ENCODE results near the gene ATP6V1F.

Gene ATP6V1F

DNA sequence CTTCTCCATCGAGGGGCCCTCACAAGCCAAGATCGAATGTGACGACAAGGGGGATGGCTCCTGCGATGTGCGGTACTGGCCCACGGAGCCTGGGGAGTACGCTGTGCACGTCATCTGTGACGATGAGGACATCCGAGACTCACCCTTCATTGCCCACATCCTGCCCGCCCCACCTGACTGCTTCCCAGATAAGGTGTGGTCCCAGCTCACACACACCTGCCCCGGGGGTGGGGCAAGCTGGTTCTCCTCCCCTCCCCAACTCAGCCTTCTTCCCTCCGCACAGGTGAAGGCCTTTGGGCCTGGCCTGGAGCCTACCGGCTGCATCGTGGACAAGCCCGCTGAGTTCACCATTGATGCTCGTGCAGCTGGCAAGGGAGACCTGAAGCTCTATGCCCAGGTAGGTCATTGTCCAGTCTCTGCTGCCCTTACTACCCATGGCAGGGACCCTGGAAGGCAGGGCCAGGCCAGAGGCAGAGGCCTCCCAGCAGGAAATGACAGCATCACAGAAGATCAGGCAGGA lies 21.4 kb upstream of the ATP6V1F start:
- ATAC-seq, result no peak
- DNase-seq, result no peak
- Mint-ChIP-seq H3K9me3 (no peaks in the 10 kb centered on the region), H3K4me1 (peaks cover 4% of the 10 kb centered on the region), H3K27me3 (no peaks in the 10 kb centered on the region), H3K27ac (no peak overlapping the region), H3K36me3 (ENCODE audit: low read depth) (no peaks in the 10 kb centered on the region), H3K4me3 (no peak overlapping the region)

DNA sequence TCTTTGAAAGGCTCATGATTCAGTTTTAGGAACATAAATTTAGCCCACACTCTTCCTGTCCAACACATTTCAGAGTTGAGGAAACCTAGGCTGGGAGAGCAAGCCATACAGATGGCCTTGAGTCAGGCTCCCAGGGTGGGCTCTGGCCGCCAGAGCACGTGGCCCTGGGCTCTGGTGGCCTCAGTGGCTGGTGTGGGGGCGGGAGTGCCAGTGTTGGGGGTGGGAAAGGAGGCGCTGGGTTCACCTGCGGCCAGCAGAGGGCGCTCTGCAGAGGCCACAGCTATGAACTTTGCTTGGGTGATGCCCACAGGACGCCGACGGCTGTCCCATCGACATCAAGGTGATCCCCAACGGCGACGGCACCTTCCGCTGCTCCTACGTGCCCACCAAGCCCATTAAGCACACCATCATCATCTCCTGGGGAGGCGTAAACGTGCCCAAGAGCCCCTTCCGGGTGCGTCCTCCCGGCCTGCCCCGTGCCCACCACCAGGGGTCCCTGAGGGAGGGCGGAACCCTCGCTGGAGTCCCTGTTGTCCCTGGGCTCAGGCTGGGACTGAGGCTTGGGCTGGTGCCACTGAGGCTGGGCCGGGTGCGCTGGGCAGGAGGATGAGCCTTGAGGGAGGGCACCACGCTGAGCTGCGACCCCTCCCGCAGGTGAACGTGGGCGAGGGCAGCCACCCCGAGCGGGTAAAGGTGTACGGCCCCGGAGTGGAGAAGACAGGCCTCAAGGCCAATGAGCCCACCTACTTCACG lies 20.6 kb upstream of the ATP6V1F start:
- no peak overlapping the region for H3K4me3 Mint-ChIP-seq
- ATAC-seq (peak; percentile 44), DNase-seq (peak; percentile 64)
- no peaks in the 10 kb centered on the region for H3K9me3 Mint-ChIP-seq
- no peaks in the 10 kb centered on the region for H3K27me3 Mint-ChIP-seq
- H3K4me1 Mint-ChIP-seq, result peaks cover 4% of the 10 kb centered on the region
- H3K27ac Mint-ChIP-seq, result no peak overlapping the region
- no peaks in the 10 kb centered on the region for H3K36me3 Mint-ChIP-seq (ENCODE audit: low read depth)

DNA sequence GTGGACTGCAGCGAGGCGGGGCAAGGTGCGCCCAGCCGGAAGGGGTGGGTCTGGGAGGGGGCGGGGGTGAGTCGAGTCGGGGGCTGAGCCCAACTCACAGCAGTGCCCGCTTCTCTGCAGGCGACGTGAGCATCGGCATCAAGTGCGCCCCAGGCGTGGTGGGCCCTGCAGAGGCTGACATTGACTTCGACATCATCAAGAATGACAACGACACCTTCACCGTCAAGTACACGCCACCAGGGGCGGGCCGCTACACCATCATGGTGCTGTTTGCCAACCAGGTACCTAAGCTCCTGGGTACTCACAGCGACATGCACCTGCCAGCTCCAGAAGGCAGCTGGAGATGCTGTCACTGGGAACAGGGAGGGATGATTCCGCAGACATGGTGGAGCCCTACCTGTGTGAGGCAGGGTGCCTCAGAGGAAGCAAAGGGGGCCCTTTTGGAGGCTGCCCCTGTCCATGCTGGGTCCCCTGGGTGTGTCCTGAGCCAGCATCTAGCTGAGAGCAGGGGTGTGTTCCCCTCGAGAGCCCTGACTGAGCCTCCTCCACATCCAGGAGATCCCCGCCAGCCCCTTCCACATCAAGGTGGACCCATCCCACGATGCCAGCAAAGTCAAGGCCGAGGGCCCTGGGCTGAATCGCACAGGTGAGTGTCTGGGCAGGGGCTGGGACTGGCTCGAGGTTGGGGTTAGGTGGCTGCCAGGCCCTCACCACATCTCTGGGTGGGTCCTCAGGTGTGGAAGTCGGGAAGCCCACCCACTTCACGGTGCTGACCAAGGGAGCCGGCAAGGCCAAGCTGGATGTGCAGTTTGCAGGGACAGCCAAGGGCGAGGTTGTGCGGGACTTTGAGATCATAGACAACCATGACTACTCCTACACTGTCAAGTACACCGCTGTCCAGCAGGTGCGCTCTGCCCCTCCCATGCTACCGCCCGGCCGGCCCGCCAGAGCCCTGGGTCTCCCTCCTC lies 19.7 kb upstream of the ATP6V1F start:
- no peak for ATAC-seq
- no peaks in the 10 kb centered on the region for H3K27me3 Mint-ChIP-seq
- H3K9me3 Mint-ChIP-seq, result no peaks in the 10 kb centered on the region
- no peak for DNase-seq
- no peak overlapping the region for H3K27ac Mint-ChIP-seq
- H3K4me3 Mint-ChIP-seq, result no peak overlapping the region
- peaks cover 4% of the 10 kb centered on the region for H3K4me1 Mint-ChIP-seq
- H3K36me3 Mint-ChIP-seq (ENCODE audit: low read depth), result no peaks in the 10 kb centered on the region

DNA sequence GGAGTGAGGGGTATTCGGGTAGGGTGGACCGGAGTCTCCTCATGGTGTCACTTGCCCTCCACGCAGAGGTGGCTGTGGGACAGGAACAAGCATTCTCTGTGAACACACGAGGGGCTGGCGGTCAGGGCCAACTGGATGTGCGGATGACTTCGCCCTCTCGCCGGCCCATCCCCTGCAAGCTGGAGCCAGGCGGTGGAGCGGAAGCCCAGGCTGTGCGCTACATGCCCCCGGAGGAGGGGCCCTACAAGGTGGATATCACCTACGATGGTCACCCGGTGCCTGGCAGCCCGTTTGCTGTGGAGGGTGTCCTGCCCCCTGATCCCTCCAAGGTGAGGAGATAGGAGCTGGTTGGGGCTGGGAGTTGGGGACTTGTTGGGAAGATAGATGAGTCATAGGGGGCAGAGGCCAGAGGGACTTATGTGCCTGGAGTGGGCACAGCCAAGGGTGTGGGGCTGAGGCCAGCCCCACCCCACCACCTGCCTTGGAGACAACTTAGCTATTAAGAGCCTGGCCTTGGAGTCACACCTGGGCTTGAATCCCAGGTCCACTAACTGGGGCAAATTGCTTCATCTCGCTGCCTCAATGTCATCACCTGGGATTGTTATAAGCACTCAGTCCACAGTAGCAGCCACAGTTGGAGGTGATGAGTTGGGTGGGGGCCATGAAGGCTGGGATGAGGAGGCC lies 18.6 kb upstream of the ATP6V1F start:
- peaks cover 4% of the 10 kb centered on the region for H3K4me1 Mint-ChIP-seq
- no peak for DNase-seq
- H3K9me3 Mint-ChIP-seq, result no peaks in the 10 kb centered on the region
- no peak for ATAC-seq
- H3K27ac Mint-ChIP-seq, result no peak overlapping the region
- no peaks in the 10 kb centered on the region for H3K27me3 Mint-ChIP-seq
- no peaks in the 10 kb centered on the region for H3K36me3 Mint-ChIP-seq (ENCODE audit: low read depth)
- H3K4me3 Mint-ChIP-seq, result no peak overlapping the region

DNA sequence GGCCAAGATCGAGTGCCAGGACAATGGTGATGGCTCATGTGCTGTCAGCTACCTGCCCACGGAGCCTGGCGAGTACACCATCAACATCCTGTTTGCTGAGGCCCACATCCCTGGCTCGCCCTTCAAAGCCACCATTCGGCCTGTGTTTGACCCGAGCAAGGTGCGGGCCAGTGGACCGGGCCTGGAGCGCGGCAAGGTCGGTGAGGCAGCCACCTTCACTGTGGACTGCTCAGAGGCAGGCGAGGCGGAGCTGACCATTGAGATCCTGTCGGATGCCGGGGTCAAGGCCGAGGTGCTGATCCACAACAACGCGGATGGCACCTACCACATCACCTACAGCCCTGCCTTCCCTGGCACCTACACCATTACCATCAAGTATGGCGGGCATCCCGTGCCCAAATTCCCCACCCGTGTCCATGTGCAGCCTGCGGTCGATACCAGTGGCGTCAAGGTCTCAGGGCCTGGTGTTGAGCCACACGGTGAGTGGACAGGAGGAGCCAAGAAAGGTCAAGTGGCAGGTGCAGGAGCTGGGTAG lies 17.8 kb upstream of the ATP6V1F start:
- Mint-ChIP-seq H3K27me3 (no peaks in the 10 kb centered on the region), H3K27ac (no peak overlapping the region), H3K4me1 (peaks cover 4% of the 10 kb centered on the region), H3K9me3 (no peaks in the 10 kb centered on the region), H3K36me3 (ENCODE audit: low read depth) (no peaks in the 10 kb centered on the region), H3K4me3 (no peak overlapping the region)
- ATAC-seq (no peak), DNase-seq (no peak)

DNA sequence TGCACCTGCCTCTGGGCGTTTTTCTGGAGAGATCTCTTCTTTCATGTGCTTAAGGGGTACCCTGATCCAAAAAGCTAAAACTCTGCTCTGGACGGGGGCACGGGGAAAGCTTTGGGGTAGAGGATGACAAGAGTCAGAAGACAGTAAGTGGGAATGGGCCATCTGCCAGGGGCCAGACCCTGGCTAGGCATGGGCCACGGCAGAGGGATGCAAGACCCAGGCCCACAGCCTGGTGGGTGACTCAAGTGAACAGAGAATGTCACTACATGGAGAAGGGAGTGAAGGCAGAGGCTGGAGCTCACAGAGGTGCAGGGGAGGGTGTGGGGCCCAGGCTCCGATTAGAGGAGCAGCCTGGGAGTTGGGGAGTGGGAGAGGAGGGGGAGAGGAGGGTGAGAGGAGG lies 17.2 kb upstream of the ATP6V1F start:
- Mint-ChIP-seq H3K36me3 (ENCODE audit: low read depth) (no peaks in the 10 kb centered on the region), H3K9me3 (no peaks in the 10 kb centered on the region), H3K27ac (no peak overlapping the region), H3K4me1 (peaks cover 4% of the 10 kb centered on the region), H3K4me3 (no peak overlapping the region), H3K27me3 (no peaks in the 10 kb centered on the region)
- ATAC-seq (no peak), DNase-seq (no peak)

DNA sequence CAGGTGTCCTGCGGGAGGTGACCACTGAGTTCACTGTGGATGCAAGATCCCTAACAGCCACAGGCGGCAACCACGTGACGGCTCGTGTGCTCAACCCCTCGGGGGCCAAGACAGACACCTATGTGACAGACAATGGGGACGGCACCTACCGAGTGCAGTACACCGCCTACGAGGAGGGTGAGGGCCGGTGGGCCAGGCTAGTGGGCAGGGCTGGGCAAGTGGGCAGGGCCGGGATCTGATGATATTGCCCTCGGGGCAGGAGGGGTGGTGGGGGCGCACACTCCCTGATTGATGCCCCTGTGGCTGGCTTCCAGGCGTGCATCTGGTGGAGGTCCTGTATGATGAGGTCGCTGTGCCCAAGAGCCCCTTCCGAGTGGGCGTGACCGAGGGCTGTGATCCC lies 16.7 kb upstream of the ATP6V1F start:
- Mint-ChIP-seq H3K4me3 (no peak overlapping the region), H3K27ac (no peak overlapping the region), H3K9me3 (no peaks in the 10 kb centered on the region), H3K27me3 (no peaks in the 10 kb centered on the region), H3K4me1 (peaks cover 4% of the 10 kb centered on the region), H3K36me3 (ENCODE audit: low read depth) (no peaks in the 10 kb centered on the region)
- ATAC-seq (no peak), DNase-seq (no peak)

DNA sequence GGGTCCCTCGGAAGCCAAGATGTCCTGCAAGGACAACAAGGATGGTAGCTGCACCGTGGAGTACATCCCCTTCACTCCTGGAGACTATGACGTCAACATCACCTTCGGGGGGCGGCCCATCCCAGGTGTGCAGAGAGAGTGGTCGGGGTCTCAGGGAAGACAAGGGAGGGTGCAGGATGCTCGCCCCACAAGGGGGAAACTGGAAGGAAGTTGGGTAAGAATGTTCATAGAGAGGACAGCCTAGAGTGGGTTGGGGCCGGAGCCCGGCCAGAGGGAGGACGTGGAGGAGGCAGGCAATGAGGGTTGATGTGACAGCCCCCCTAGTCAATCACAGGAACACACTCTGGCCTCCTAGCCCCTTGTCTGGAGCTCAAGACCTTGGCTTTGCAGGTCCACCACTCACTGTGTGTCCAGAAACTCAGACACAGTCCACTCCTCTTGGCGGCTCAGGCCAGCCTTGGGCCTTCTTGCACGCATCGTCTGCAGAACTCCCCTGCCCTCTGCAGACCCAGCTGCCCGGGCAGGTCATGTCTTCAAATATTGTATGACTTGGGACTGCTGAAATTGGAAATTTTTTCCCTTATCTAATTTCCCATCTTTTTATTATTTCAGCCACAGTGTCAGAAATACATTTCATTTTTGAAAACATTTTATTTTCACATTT lies 15.7 kb upstream of the ATP6V1F start:
- Mint-ChIP-seq H3K4me3 (no peak overlapping the region), H3K4me1 (peaks cover 1% of the 10 kb centered on the region), H3K36me3 (ENCODE audit: low read depth) (no peaks in the 10 kb centered on the region), H3K9me3 (no peaks in the 10 kb centered on the region), H3K27me3 (no peaks in the 10 kb centered on the region), H3K27ac (no peak overlapping the region)
- ATAC-seq (no peak), DNase-seq (no peak)

DNA sequence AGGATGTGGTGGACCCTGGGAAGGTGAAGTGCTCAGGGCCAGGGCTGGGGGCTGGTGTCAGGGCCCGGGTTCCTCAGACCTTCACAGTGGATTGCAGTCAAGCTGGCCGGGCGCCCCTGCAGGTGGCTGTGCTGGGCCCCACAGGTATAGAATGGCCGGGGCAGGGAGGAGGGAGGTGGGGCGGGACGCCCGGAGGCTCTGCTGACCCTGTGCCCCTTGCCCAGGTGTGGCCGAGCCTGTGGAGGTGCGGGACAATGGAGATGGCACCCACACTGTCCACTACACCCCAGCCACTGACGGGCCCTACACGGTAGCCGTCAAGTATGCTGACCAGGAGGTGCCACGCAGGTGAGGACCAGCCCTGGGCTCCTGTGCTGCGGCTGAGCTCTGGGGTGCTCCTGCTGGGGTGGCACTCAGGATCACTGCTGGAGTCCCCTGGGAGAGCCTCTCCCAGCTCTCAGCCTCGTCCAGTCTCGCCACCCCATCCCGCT lies 14.9 kb upstream of the ATP6V1F start:
- DNase-seq, result no peak
- no peak overlapping the region for H3K4me3 Mint-ChIP-seq
- no peaks in the 10 kb centered on the region for H3K4me1 Mint-ChIP-seq

DNA sequence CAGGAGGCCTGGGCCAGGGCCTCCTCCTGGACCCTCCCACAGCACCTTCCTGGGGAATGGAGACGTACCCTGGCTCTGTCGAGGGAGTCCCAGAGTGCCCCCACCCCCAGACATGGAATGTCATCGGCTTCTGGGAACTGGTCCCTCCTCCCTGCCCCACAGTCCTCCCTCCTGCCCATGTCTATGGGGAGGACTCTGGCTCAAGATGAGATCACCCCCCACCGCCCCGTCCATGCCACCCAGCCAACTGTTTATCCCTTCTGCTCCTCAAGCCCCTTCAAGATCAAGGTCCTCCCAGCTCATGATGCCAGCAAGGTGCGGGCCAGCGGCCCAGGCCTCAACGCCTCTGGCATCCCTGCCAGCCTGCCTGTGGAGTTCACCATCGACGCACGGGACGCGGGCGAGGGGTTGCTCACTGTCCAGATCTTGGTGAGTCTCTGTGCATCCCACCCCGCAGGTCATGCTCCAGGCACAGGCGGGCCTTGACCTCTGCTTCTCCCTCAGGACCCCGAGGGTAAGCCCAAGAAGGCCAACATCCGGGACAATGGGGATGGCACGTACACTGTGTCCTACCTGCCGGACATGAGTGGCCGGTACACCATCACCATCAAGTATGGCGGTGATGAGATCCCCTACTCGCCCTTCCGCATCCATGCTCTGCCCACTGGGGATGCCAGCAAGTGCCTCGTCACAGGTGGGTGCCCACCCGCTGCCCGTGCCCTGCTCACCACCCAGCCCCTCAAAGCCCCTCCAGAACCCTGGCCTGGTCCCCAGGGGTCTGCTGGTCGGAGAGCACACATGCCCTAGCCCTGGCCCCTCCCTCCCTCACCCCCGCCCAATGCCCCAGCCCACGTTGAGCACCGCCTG lies 14.1 kb upstream of the ATP6V1F start:
- no peak overlapping the region for H3K4me3 Mint-ChIP-seq

More for the DNA sequence above, 14.9 kb upstream of the ATP6V1F start:
- no peaks in the 10 kb centered on the region for H3K9me3 Mint-ChIP-seq
- H3K27me3 Mint-ChIP-seq, result no peaks in the 10 kb centered on the region
- no peaks in the 10 kb centered on the region for H3K36me3 Mint-ChIP-seq (ENCODE audit: low read depth)
- H3K27ac Mint-ChIP-seq, result no peak overlapping the region
- ATAC-seq, result no peak

DNA sequence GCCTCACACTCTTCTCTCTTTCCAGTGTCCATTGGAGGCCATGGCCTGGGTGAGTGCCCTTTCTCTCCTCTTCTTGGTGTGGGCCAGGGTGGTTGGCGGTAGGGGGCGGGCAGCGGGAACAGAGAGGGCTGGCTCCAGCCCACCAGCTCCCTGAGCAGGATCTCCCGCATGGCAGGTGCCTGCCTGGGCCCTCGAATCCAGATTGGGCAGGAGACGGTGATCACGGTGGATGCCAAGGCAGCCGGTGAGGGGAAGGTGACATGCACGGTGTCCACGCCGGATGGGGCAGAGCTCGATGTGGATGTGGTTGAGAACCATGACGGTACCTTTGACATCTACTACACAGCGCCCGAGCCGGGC lies 13.5 kb upstream of the ATP6V1F start:
- no peak overlapping the region for H3K27ac Mint-ChIP-seq
- no peaks in the 10 kb centered on the region for H3K36me3 Mint-ChIP-seq (ENCODE audit: low read depth)
- H3K9me3 Mint-ChIP-seq, result no peaks in the 10 kb centered on the region

More for the DNA sequence above, 14.1 kb upstream of the ATP6V1F start:
- no peak for ATAC-seq
- H3K27me3 Mint-ChIP-seq, result no peaks in the 10 kb centered on the region
- no peaks in the 10 kb centered on the region for H3K9me3 Mint-ChIP-seq
- H3K4me1 Mint-ChIP-seq, result no peaks in the 10 kb centered on the region
- no peaks in the 10 kb centered on the region for H3K36me3 Mint-ChIP-seq (ENCODE audit: low read depth)
- H3K27ac Mint-ChIP-seq, result no peak overlapping the region
- DNase-seq, result no peak

DNA sequence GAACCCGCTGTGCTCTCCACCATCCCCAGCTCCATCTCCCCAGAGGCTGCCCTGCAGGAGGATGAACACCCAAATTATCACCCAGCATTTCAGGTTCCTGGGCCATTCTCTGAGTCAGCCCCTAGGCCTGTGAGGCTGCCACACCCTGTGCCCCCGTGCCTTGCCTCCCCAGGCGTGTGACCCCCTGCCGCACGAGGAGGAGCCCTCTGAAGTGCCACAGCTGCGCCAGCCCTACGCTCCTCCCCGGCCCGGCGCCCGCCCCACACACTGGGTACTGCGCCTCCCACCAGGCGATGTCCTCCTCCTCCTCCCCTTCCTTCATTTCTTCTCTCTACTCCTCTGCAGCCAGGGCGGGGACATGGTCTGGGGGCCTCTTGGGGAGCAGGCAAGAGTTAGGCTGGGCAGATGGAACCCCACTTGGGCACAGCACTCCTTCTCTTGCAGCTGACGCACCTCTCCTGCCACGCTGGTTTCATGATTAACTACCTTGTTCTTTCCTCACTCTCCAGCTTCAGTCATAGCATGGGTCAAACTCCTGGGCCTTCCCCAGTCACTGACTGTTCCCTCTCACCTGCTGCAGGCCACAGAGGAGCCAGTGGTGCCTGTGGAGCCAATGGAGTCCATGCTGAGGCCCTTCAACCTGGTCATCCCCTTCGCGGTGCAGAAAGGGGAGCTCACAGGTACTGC lies 12.7 kb upstream of the ATP6V1F start:
- DNase-seq, result no peak
- no peak for ATAC-seq
- H3K27me3 Mint-ChIP-seq, result no peaks in the 10 kb centered on the region
- no peak overlapping the region for H3K27ac Mint-ChIP-seq
- no peaks in the 10 kb centered on the region for H3K9me3 Mint-ChIP-seq
- H3K4me1 Mint-ChIP-seq, result no peaks in the 10 kb centered on the region
- H3K36me3 Mint-ChIP-seq (ENCODE audit: low read depth), result no peaks in the 10 kb centered on the region
- no peak overlapping the region for H3K4me3 Mint-ChIP-seq

More for the DNA sequence above, 13.5 kb upstream of the ATP6V1F start:
- H3K27me3 Mint-ChIP-seq, result no peaks in the 10 kb centered on the region
- ATAC-seq (no peak), DNase-seq (no peak)
- H3K4me3 Mint-ChIP-seq, result no peak overlapping the region
- no peaks in the 10 kb centered on the region for H3K4me1 Mint-ChIP-seq

All from activated naive CD8-positive, alpha-beta T cell treated with anti-CD3 and anti-CD28 coated beads, Interleukin-2, amount 50 U/mL, for 24 hours (primary cell).